ENCODE data around the gene CCL14. TPM values are rescaled to one million over a fixed set of nuclear protein-coding genes. Genes with fewer than 3 reads are reported as not detected.
A peak's percentile ranks its signal among the peaks of the same experiment; 100 is the strongest.

The CCL14 gene
- polyA plus RNA-seq, 1 of the 3 experiments (the other 2 are of a cell fraction) = not detected

DNA sequence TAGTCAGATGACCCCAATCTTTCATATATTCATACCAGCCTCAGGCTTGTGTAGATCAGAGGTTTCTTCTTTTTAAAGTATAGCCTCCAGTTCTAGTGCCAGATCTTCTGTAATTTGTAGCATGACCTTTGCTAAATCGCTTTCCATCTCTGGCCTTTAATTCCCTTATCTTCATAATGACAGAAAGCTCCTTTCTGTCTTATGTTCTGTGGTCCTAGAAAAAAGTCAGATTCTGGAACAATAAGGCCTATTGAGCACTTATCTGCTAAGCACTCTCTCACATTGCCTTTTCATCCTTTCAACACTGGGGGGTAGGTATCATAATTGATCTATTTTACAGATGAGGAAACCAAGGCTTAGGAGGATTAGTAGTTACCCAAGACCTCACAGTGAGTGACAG lies 14.5 kb downstream of the CCL14 start:
- Histone ChIP-seq H3K36me3 (replicated peaks in 1 of 2; ENCODE audit: control insufficient read depth in 1 of 2, insufficient read depth in 2 of 2, low read length in 1 of 2) (no peaks in the 10 kb centered on the region), H2AFZ (ENCODE audit: low read depth) (no peak overlapping the region), H3K4me3 (ENCODE audit: low read depth in 2 of 2, low read length in 1 of 2) (no peak overlapping the region), H3K9ac (no peak overlapping the region), H3K4me1 (ENCODE audit: control insufficient read depth in 1 of 2, insufficient read depth in 2 of 2, low read depth in 1 of 2, low read length in 1 of 2) (no peaks in the 10 kb centered on the region), H3K27me3 (ENCODE audit: insufficient read depth) (peaks cover 30% of the 10 kb centered on the region; the same call in 1 of the 2 replicates), H3K9me3 (no peaks in the 10 kb centered on the region), H4K20me1 (ENCODE audit: insufficient read depth) (no peaks in the 10 kb centered on the region), H3K9me2 (no peaks in the 10 kb centered on the region), H3K27ac (ENCODE audit: low read depth in 2 of 2, low read length in 1 of 2) (no peak overlapping the region), H3F3A (replicated peaks; ENCODE audit: insufficient read depth) (no peaks in the 10 kb centered on the region), H3K79me2 (ENCODE audit: insufficient read depth) (no peaks in the 10 kb centered on the region), H3K4me2 (no peak overlapping the region)
- no peak for DNase-seq
- POLR2A ChIA-PET = interaction anchor here (0.8 kb wide), 1 partner anchor 13 kb away, joined by 3 read pairs; no protein-coding TSS in a partner anchor
- CTCF ChIA-PET = interaction anchor here (1.0 to 5.7 kb wide), 6 partner anchors 10 to 511 kb away, joined by 3 to 48 read pairs (median 6); no protein-coding TSS in a partner anchor
- whole genome bisulfite sequencing (ENCODE audit: low lambda C conversion rate) = 3% methylated on average over 1 of the region's 1 CpG
- TF ChIP-seq FOXJ3 (CRISPR knock-in tag; IDR thresholded peaks at IDR 0.05) (no peak), RAD21 (IDR thresholded peaks at IDR 0.05; ENCODE audit: low read length) (no peak)

DNA sequence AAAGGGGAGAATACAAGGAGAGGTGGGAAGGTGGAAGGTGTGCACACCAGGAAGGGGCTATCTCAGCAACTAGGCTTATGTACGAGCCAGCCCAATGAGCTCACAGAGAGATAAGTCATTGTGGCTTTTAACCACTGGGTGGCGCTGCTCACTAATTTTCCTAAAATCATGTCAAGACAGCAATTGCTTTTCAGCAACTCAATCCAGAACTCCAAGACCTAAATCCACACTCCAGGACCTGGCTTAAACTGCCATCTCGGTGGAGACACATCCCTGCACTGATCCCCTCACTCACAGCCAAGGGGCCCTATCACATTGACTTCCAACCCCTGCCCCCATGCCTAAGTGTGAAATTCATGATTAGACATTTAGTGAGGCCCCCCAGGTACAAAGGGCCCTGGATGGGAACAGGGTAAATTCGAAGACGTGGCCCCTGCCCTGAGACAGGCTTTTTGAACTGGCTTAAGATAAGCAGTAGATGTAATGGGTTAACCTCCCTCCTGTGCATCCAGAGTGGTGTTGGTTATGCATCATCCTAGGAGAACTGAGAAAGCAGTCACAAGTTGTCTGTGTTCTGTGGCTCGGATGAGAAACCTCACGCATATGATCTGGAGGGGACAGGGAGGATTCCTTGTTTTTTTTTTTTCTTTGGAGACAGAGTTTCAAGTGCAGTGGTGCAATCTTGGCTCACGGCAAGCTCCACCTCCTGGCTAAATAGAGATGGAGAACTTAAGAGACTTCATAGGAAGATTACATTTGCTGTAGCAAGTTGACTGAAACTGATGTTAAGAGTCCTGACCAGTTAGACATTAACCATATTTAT lies 16.8 kb downstream of the CCL14 start:
- Histone ChIP-seq H4K20me1 (ENCODE audit: insufficient read depth) (no peaks in the 10 kb centered on the region), H3K27me3 (ENCODE audit: insufficient read depth) (peaks cover 30% of the 10 kb centered on the region; the same call in 1 of the 2 replicates), H3K9ac (no peak overlapping the region), H3K79me2 (ENCODE audit: insufficient read depth) (no peaks in the 10 kb centered on the region), H3K4me3 (ENCODE audit: low read depth in 2 of 2, low read length in 1 of 2) (no peak overlapping the region), H3K36me3 (replicated peaks in 1 of 2; ENCODE audit: control insufficient read depth in 1 of 2, insufficient read depth in 2 of 2, low read length in 1 of 2) (no peaks in the 10 kb centered on the region), H3K9me3 (no peaks in the 10 kb centered on the region), H3K27ac (ENCODE audit: low read depth in 2 of 2, low read length in 1 of 2) (no peak overlapping the region), H3K4me2 (no peak overlapping the region), H3K9me2 (no peaks in the 10 kb centered on the region), H3F3A (replicated peaks; ENCODE audit: insufficient read depth) (no peaks in the 10 kb centered on the region), H3K4me1 (ENCODE audit: control insufficient read depth in 1 of 2, insufficient read depth in 2 of 2, low read depth in 1 of 2, low read length in 1 of 2) (no peaks in the 10 kb centered on the region), H2AFZ (ENCODE audit: low read depth) (no peak overlapping the region)
- ChIA-PET CTCF (interaction anchor here (0.6 to 5.7 kb wide), 30 partner anchors 8 to 513 kb away, joined by 3 to 48 read pairs (median 4); partner anchors contain the start of gene CCL16), POLR2A (interaction anchor here (0.5 kb wide), 1 partner anchor 18 kb away, joined by 3 read pairs; no protein-coding TSS in a partner anchor)
- no peak for TF ChIP-seq MXI1 (IDR thresholded peaks at IDR 0.05; ENCODE audit: low read depth, low read length)
- TF ChIP-seq, protein P1, sequence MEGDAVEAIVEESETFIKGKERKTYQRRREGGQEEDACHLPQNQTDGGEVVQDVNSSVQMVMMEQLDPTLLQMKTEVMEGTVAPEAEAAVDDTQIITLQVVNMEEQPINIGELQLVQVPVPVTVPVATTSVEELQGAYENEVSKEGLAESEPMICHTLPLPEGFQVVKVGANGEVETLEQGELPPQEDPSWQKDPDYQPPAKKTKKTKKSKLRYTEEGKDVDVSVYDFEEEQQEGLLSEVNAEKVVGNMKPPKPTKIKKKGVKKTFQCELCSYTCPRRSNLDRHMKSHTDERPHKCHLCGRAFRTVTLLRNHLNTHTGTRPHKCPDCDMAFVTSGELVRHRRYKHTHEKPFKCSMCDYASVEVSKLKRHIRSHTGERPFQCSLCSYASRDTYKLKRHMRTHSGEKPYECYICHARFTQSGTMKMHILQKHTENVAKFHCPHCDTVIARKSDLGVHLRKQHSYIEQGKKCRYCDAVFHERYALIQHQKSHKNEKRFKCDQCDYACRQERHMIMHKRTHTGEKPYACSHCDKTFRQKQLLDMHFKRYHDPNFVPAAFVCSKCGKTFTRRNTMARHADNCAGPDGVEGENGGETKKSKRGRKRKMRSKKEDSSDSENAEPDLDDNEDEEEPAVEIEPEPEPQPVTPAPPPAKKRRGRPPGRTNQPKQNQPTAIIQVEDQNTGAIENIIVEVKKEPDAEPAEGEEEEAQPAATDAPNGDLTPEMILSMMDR (IDR thresholded peaks at IDR 0.05) = peak; percentile 81
- peak; percentile 61 for TF ChIP-seq SMC3 (IDR thresholded peaks at IDR 0.05; ENCODE audit: low read depth, low read length)
- peak; percentile 87 for TF ChIP-seq RAD21 (IDR thresholded peaks at IDR 0.05; ENCODE audit: low read length)
- no peak for TF ChIP-seq TCF12 (IDR thresholded peaks at IDR 0.05)
- WGBS (ENCODE audit: low lambda C conversion rate) = 8% methylated on average over 8 of the region's 8 CpGs
- peak; percentile 60 for DNase-seq

DNA sequence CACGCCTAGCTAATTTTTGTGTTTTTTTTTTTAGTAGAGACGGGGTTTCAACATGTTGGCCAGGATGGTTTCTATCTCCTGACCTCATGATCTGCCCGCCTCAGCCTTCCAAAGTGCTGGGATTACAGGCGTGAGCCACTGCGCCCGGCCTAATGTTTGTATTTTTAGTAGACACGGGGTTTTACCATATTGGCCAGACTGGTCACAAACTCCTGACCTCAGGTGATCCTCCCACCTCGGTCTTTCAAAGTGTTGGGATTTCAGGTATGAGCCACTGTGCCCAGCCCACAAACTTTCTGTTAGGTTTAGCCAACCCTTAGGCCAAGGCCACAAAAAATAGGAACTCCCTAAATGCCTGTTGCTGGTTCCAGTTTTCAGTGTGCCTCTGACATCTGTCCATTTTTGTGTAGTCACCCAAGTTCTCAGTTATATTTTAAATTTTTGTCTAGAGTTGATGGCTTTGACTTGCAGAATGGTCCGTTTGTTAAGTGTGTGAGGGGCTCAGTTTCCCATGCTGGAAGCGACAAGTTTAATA lies 17.9 kb downstream of the CCL14 start:
- WGBS (ENCODE audit: low lambda C conversion rate) = 30% methylated on average over 10 of the region's 10 CpGs
- Histone ChIP-seq H3K4me2 (no peak overlapping the region), H3K27me3 (ENCODE audit: insufficient read depth) (peaks cover 35% of the 10 kb centered on the region; the same call in 1 of the 2 replicates), H3K27ac (ENCODE audit: low read depth in 2 of 2, low read length in 1 of 2) (no peak overlapping the region), H3K4me3 (ENCODE audit: low read depth in 2 of 2, low read length in 1 of 2) (no peak overlapping the region), H4K20me1 (ENCODE audit: insufficient read depth) (no peaks in the 10 kb centered on the region), H3K79me2 (ENCODE audit: insufficient read depth) (no peaks in the 10 kb centered on the region), H3K9me3 (no peaks in the 10 kb centered on the region), H3F3A (replicated peaks; ENCODE audit: insufficient read depth) (no peaks in the 10 kb centered on the region), H3K36me3 (replicated peaks in 1 of 2; ENCODE audit: control insufficient read depth in 1 of 2, insufficient read depth in 2 of 2, low read length in 1 of 2) (no peaks in the 10 kb centered on the region), H3K9me2 (no peaks in the 10 kb centered on the region), H2AFZ (ENCODE audit: low read depth) (no peak overlapping the region), H3K4me1 (ENCODE audit: control insufficient read depth in 1 of 2, insufficient read depth in 2 of 2, low read depth in 1 of 2, low read length in 1 of 2) (no peaks in the 10 kb centered on the region), H3K9ac (no peak overlapping the region)
- ChIA-PET POLR2A (no interaction called here), CTCF (interaction anchor here (0.6 to 5.7 kb wide), 12 partner anchors 9 to 514 kb away, joined by 3 to 48 read pairs (median 5); no protein-coding TSS in a partner anchor)
- TF ChIP-seq RXRA (IDR thresholded peaks at IDR 0.05; ENCODE audit: borderline replicate concordance, low read depth) (no peak), RAD21 (IDR thresholded peaks at IDR 0.05; ENCODE audit: low read length) (no peak), JUND (IDR thresholded peaks at IDR 0.05) (no peak), POLR2AphosphoS5 (IDR thresholded peaks at IDR 0.05; ENCODE audit: low read depth, low read length) (no peak), TEAD4 (IDR thresholded peaks at IDR 0.05; ENCODE audit: borderline replicate concordance, insufficient read depth) (no peak), NRF1 (IDR thresholded peaks at IDR 0.05; ENCODE audit: low read depth, low read length) (no peak), SMC3 (IDR thresholded peaks at IDR 0.05; ENCODE audit: low read depth, low read length) (no peak)
- TF ChIP-seq, protein P2, sequence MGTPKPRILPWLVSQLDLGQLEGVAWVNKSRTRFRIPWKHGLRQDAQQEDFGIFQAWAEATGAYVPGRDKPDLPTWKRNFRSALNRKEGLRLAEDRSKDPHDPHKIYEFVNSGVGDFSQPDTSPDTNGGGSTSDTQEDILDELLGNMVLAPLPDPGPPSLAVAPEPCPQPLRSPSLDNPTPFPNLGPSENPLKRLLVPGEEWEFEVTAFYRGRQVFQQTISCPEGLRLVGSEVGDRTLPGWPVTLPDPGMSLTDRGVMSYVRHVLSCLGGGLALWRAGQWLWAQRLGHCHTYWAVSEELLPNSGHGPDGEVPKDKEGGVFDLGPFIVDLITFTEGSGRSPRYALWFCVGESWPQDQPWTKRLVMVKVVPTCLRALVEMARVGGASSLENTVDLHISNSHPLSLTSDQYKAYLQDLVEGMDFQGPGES (IDR thresholded peaks at IDR 0.05; ENCODE audit: low read depth, low read length) = no peak
- TF ChIP-seq, protein P3, sequence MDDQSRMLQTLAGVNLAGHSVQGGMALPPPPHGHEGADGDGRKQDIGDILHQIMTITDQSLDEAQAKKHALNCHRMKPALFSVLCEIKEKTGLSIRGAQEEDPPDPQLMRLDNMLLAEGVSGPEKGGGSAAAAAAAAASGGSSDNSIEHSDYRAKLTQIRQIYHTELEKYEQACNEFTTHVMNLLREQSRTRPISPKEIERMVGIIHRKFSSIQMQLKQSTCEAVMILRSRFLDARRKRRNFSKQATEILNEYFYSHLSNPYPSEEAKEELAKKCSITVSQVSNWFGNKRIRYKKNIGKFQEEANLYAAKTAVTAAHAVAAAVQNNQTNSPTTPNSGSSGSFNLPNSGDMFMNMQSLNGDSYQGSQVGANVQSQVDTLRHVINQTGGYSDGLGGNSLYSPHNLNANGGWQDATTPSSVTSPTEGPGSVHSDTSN (IDR thresholded peaks at IDR 0.05) = no peak
- no peak for DNase-seq

Measured in SK-N-SH (cell line).